Stimulated activated CD8-positive, alpha-beta memory T cell treated with anti-CD3 and anti-CD28 coated beads, Interleukin-15, amount 100 ng/mL, for 4 hours (primary cell): ENCODE data around the gene BRCA1.
"Not testable (repeated sequence)": the region's sequence is repeated elsewhere in the genome, so short reads cannot be mapped to it uniquely, and the experiment has no call there.

ENCODE experiments used
- DNase-seq, 2 donors: peaks; one replicate each; pipeline ENCODE4 v3.0.0-alpha.2; 2020; ENCODE audit warnings: low read depth in 2 of 2

BRCA1 gene

DNA sequence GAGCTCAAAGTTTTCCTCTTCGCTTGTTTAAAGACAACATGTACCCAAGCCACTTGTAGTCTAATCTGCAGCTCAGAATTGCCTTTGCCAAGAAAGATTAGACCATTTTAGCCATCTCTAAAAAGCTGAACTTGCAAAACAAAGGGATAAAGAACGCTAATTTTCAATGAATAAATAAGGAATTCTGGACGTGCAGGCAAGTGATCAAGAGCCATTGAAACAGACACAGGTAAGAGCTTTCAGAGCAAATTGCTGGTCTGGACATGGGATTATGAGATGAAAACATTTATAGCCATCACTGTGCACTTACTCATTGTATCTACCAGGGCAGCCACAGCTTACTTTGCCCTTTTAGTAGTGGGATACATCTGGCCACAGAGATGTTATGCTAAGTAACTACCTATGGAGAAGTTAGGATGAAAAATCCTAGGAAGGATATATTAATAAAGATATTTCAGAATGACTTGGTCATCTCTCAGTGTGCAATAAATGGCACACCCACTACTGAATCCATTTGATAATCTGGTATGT, 55.7 kb downstream of the BRCA1 start:
- no peak for DNase-seq

DNA sequence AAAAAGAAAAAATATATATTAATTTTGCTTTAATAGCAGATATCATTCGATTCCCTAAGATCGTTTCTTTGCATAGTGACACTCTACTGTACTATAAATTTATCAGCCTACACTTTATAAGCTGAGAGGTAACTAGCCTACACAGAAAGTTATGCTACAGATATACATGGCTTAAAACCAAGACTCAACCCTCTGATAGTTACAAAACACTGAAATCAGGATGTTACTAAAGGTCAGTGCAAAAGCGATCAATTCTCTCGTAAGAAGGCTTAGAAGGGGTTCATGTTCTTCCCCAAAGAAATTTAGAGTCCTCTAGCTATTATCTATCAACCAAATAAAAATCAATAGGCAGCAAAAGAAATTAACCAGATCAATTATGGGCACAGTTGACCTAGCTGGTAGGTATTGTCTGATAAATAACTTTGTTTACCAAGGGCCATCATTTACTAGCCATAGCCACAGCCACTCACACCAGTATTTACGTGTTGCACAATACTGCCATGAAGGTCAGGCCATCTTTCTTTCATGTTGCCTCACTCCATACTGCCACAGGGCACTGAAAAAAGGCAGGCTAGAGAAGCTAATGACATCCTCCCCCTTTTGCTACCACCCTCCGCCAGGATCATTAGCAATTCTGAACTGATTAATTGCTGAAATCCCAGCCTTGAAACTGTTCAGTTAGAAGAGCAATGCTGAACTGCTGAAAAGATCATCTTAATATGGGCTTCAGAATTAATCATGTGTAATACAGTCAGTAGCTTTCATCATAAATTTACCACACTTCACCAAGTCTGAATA, 56.4 kb downstream of the BRCA1 start:
- no peak for DNase-seq

DNA sequence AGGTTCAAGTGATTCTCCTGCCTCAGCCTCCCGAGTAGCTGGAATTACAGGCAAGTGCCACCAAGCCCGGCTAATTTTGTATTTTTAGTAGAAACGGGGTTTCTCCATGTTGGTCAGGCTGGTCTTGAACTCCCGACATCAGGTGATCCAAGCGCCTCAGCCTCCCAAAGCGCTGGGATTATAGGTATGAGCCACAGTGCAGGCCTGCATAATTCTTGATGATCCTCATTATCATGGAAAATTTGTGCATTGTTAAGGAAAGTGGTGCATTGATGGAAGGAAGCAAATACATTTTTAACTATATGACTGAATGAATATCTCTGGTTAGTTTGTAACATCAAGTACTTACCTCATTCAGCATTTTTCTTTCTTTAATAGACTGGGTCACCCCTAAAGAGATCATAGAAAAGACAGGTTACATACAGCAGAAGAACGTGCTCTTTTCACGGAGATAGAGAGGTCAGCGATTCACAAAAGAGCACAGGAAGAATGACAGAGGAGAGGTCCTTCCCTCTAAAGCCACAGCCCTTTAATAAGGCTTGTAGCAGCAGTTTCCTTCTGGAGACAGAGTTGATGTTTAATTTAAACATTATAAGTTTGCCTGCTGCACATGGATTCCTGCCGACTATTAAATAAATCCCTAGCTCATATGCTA, 62.1 kb downstream of the BRCA1 start:
- no peak for DNase-seq

DNA sequence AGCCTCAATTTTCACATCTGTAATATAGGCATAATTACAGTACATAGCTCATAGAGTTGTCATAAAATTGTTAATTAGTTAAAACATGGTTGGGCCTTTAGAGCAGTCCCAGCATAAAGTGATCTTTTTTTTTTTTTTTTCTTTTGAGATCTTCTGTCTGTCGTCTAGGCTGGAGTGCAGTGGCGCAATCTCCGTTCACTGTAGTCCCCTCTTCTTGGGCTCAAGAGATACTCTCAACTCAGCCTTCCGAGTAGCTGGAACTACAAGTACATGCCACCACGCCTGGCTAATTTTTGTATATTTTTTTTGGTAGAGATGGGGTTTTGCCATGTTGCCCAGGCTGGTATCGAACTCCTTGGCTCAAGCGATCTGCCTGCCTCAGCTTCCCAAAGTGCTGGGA, 69.1 kb downstream of the BRCA1 start:
- DNase-seq = no peak

DNA sequence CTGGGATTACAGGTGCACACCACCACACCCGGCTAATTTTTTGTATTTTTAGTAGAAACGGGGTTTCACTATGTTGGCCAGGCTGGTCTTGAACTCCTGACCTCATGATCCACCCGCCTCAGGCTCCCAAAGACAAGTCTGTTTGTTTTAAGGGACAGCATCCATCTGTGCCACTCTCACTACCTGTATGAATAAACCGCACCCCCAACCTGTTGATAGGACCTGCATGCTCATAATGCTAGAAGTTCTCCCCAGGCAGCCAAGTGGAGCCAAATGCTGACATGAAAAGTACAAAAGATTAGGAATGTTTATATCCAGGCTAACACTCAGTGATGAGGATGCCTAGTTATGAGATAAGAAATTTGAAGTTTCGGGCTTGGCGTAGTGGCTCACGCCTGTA, 72.2 kb downstream of the BRCA1 start:
- DNase-seq = not testable (repeated sequence)

DNA sequence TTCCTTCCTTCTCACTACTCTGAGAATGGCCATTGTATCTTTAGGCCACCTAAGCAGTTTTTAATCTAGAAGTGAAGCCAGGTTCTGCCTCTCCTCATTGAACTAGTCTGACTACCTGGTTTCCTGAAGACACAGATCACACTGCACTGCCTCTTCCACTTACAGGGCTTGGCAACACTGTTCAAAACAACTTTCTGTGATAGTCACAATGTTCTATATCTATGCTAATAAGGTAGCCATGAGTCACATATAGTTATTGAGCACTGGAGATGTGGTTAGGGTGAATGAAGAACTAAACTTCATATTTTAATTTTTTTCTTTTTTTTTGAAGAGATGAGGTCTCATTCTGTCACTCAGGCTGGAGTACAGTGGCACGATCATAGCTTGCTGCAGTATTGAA, 73.2 kb downstream of the BRCA1 start:
- DNase-seq = no peak

DNA sequence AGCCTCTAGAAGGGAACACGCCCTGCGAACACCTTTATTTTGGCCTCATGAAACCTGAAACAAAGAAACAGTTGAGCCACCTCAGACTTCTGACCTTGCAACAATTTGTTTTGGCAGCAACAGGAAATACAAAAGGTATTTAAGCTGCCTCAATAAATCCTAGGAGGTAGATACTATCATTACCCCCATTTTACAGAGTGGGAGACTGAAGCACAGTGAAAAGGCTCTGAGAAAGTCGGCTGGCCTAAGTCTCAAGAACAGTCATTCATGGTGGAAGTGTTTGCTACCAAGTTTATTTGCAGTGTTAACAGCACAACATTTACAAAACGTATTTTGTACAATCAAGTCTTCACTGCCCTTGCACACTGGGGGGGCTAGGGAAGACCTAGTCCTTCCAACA, 81.1 kb downstream of the BRCA1 start:
- DNase-seq = no peak

DNA sequence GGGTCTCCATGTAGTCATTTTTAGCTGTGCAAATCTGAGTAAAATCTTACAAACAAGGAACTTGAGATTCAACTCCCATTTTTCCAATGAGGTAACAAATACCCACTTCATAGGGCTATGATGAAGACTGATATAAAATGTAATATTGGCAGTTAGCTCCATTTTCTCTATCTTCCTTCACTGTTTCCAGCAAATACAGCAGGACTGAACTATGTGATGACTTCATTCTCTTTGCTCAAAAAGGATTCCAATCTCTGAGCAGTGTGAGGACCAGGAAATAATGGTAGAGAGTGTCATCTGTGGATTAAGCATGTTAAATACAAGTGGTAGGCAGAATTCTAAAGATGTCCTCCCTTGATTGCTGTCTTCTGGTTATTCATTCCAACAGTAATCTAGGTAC, 81.9 kb downstream of the BRCA1 start:
- DNase-seq = no peak

DNA sequence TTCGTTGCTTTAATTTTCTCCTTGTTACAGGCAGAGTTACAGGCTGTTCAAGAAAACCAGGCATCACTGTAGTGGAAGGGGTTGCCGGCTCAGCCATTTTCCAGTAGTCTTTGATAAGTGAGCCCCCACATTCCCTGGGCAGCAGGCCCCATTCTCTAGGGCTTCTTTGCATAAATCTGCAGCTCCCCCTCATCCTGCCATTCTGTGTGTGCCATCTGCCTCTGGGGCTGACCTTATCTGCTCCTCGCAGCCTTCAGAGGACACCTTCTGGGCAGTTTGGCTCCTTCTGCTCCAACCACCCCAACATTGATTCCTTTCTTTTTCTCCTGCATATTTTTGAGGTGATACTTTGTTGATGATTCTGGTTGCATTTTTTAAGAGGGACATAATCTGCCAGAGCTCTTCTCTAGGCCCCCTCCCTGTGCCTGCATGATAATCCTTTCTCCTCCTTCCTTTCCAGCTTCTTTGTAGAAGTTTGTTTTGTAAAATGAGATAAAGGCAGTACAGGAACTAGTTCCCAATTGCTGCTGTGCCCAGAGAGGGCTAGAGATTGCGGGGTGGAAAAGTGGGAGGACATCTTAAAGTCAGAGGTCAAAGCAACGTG, 83.0 kb downstream of the BRCA1 start:
- no peak for DNase-seq

DNA sequence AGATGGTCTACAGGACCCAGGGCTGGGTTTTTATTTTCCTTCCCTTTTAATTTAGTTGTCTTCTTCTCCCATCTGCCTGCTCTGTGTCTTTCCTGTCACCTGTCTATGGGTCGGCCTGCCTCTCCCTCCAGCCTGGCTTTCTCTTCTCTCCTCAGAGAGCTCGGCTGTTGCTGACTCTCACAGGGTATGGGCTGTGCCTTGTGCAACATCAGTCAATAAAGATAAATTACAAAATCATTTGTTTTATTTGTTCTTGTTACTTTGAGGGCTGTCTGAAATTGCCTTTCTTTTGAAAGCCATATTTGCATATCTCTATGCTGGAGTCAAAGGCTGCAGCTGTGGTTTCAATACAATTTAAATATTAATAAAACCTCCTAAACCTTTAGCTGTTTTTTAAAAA, 84.5 kb downstream of the BRCA1 start:
- no peak for DNase-seq

DNA sequence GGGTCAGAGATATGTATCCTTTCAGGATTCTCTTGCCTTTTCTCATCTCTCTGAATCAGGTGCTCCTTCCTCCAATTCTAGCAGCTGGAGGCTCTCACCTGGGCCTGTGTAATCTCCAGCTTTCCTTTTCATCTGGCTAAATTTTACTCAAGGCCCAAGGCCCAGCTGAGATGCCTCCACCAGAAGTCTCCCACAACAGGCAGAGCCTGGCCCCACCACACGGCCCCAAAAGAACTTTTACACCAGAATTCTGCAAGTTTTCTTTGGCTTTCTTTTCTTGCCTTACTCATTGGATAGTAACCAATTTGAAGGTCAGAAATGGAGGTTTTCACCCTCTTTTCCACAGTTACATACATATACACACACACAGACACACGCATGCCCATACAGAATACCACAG, 85.5 kb downstream of the BRCA1 start:
- DNase-seq = no peak

DNA sequence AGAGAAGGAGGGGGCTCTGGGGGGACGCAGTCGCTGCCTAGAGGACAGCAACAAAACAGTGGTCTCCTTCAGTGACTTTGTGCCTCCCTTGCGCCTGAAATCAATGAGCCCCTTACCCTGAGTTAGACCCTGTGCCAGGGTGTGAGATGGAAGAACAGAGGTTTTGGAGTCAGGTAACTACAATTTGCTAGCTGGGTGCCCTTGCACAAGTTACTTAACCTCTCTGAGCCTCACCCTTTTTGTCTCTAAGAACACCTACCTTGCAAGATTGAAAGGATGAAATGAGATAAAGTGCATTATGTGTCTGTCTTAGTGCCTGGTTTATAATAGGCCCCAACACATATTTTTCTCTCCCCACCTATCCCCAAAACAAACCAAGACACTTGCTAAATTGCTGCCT, 90.3 kb downstream of the BRCA1 start:
- DNase-seq = no peak

DNA sequence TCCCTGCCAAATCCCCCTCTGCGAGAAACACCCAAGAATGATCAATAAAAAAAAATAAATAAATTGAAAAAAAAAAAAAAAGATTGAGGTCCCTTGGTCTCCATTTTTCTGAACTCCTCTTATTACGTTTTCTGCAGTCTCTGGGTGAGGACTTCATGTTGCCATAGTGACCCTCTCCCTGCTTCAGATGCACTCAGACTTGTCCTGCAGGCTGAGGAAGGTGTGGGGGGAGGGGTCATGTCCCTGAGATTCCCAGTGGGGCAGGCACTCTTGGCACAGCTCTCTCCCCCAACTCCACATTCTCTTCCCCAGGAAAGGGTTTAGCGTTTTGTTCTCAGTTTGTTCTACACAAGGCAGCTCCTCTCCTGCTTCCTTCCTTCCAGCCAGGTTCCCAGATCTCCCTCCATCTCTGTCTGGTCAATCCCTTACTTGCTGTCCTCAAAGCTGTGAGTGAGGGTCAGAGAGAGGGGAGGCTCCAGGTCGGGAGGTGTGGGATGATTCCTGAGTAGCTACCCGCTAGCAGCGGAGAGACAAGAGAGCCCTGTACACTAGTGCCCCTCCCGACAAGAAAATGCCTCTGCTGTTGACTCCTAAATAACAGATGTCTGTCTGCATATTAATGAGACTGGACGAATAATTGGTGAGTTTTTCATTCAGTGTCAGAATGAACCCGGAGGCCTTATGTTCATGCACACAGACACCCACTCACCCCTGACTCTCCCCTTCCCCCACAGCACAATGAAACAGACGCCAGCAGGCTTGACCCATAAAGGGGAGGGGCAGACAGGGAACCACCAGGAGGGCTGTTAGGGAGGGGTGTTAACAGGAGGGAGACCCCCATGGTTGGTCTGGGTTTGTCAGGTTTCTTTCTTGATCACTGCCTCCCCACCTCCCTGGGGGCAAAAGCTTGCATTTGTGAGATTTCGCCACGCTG, 90.9 kb downstream of the BRCA1 start:
- no peak for DNase-seq

DNA sequence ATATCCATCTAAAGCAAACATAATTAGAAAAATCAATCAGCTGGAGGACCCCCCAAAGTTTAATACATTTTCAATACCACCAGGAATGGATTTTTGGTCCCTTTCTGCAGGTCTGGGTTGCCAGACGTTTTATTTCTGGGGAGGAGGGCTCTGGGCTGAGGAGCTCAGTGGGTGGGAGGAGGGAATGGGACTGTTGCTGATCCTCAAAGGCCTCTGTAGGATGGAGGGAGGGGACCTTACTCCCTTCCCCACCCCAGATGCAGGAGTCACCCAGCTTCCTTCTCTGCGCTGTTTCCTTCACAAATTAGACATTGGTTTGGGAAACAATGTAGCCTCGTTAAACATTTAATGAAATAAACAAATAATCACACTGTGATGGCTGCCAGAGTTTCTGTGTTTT, 93.5 kb downstream of the BRCA1 start:
- DNase-seq = no peak

DNA sequence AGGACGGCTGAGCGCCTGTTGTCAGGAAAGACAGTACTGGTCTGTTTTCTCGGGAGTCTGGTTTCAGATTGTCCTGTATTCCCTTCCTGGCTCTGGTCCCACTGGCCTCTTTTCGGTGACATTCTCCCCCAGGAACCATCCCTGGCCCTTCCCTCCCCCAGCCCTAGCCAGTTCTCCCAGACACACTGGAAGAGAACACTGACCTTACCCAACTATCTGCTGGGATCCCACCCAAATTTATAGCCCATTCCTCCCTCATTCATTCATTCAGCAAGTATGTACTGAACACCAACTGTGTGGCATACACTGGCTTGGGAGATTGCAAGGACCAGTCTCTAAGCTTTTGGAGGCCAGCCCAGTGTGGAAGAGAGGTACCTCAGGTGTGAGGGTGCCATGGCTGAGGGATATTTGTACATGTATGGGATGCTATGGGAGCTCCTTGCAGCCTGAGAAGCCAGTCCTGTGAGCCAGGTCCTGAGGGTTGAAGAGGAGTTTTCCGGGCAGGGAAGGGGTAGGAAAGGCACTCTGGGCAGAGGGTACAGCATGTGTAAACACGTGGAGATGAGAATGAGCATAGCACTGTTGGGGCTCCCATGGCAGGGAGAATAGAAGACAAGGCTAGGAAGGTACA, 94.9 kb downstream of the BRCA1 start:
- no peak for DNase-seq

DNA sequence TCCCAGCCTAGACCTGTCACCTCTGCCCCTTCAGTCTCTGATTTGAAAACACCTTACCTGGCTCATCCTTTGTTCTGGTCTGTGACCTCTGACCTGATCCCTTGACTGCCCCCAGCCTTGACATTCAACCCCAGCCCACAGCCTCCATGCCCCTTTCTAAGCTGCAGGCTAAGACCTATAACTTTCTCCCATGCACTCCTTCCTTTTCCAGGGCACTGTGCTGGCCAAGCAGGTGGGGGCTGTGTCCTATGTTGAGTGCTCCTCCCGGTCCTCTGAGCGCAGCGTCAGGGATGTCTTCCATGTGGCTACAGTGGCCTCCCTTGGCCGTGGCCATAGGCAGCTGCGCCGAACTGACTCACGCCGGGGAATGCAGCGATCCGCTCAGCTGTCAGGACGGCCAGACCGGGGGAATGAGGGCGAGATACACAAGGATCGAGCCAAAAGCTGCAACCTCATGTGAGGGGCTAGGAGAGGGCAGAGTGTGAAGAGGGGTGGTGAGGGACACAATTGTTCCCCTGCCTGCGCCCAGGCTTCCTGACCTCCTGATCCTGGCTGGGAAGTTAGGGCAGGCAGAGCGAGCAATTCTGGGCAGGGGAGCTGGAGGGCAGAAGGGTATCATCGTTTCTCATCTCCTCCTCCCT, 96.8 kb downstream of the BRCA1 start:
- DNase-seq = no peak

DNA sequence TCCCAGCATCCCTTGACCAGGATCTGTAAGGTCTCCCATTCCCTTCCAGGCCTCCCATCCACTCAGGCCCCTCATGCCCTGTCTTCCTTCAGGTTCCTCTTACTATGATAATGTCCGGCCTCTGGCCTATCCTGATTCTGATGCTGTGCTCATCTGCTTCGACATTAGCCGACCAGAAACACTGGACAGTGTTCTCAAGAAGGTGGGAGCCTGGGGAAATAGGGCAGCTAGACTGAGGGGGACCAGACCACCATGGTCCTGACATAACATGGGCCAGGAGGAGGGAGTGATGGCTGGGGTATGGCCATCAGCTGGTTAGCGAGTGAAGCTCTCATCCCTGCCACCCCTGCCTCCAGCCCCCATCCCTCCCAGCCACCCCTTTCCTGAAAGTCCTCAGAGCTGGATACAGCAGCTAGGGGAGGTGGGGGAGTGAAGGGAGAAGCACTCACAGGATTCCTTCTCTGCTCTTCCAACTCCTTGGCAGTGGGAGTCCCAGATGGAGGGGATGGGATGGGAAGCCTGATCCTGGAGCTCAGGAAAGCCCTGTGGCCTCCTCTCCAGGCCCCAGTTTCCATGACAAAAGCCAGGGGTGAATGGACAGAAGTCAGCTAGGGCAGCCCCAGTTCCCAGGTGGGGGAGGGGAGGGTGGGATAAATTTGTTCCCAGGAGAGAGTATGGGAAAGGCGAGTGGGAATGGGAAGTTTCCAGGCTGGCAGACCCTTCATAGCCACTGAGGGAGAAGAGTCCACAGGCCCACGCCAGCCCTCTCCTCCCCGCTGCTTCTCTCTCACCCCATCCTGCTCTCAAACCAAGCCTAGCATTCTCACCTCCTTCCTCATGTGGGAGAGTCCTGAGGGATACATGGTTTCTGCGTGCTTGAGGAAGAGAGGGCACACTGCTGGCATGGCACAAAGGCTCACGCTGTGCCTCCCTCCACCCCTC, 97.8 kb downstream of the BRCA1 start:
- no peak for DNase-seq

DNA sequence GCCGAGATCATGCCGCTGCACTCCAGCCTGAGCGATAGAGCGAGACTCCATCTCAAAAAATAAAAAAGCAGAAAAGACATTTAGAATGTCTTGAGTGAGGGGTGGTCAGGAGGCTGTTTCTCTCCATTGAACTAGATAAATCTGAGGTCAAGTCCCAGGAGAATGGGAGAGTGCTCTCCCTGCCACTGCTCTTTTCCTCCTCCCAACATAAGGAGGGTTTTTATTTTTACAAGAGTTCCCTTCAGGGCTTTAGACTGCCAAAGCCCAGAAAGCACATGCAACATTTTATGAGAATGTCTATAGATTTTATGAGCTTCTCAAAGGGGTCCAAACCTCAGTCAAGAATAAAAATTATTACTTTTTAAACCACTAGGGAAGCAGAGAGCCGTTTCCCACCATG, 98.6 kb downstream of the BRCA1 start:
- DNase-seq = no peak

DNA sequence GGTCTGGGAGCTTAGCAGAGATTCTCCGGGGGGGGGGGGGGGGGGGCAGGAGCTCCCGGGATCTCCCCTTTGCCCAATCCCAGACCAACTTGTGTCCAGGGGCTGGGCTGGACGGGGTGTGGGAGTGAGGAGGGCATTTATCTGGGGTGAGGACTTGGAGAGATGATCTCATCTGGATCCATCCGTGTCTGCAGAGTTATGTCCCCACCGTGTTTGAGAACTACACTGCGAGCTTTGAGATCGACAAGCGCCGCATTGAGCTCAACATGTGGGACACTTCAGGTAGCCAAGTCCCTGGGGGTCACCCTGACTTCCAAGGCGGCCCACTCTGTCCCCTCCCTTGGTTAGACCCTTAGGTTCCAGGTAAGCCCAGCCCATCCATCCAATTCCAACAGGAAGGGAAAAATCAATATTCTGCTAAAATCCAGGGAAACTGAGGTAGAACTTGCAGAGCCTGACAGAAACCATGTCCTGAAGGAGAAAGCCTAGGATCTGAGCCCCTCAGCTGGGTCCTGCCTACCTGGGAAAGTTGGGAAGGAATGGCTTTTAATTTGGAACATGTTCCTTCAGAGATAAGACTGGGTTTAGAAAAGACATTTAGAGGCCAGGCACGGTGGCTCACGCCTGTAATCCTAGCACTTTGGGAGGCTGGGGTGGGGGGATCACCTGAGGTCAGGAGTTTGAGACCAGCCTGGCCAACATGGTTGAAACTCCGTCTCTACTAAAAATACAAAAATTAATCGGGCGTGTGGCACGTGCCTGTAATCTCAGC, 99.2 kb downstream of the BRCA1 start:
- DNase-seq = no peak
